ENCODE results near the gene SSPN.

SSPN gene

GRCh38 chr12:26269562-26270284 lies 74.3 kb downstream of the SSPN start:
- DNase-seq, result no peak

DNA sequence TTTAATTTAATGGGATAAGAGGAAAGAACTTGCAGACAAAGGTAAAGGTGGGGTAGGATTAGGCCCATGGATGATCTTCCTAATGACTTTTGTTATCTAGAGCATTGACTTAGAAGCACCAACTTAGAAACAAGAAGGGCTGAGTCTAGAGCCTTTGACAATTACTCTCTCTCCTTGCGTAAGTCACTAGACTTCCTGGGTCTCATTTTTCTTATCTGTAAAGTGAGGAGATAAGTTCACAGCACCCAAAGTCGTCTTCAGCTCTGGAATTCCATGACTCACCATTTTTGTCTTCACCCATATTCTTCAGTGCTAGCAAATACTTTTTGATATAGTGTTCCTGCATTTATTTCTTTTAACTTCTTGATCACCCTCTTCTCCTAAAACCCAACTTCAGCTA lies 75.7 kb downstream of the SSPN start:
- no peak for DNase-seq

GRCh38 chr12:26271889-26272492 lies 76.6 kb downstream of the SSPN start:
- no peak for DNase-seq

- no peak for DNase-seq
These were observed 77.5 kb downstream of the SSPN start for GRCh38 chr12:26272851-26273250.

- no peak for DNase-seq
These were observed 78.4 kb downstream of the SSPN start for GRCh38 chr12:26273811-26274210.

- DNase-seq, result no peak
These were observed 79.3 kb downstream of the SSPN start for GRCh38 chr12:26274441-26275312.

DNA sequence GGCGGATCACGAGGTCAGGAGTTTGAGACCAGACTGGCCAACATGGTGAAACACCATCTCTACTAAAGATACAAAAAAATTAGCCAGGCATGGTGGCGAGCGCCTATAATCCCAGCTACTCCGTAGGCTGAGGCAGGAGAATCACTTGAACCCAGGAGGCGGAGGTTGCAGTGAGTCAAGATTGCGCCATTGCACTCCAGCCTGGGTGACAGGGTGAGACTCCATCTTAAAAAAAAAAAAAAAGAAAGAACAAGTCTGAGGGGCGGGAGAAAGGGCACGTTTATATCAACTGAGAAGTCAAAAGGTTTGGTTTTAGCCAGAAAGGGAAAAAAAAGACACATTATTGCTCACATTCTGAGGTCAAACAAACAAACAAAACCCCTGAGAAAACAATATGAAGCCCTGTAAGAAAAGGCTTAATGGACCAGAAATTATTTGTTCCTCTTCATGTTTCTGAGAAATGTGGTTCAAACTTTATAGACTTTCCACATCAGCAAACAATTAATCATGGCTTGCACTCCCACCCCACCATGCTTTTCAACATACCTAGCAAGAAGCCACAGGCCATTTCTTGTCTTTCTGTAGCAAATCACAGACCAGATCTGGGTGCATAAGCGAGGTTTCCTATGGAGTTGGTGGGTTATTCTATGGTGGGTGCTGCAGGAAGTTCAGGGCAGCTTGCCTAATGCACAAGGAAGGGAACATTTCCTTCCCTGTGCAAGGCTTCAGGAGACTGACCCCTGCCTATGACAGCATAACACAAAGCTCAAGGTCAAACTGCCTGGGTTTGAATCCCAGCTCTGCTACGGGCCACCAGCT lies 80.1 kb downstream of the SSPN start:
- DNase-seq, result no peak

DNA sequence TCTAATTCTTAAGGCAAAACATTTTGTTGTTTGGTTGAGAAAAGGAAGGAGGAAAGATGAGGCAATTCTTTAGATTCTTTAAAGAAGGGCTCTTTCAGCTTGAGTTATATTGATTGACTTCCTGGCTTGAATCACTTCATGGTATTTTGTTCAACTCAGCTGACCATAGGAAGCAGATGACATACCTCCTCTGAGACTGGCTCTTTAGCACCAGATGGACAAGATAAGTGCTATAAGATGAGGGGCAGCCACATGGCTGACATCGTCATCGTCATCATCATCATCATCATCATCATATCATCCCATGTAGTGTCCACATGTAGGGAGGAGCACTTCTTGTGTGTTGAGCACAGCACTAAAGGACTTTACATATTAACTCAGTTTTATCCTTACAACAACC lies 81.3 kb downstream of the SSPN start:
- no peak for DNase-seq

DNA sequence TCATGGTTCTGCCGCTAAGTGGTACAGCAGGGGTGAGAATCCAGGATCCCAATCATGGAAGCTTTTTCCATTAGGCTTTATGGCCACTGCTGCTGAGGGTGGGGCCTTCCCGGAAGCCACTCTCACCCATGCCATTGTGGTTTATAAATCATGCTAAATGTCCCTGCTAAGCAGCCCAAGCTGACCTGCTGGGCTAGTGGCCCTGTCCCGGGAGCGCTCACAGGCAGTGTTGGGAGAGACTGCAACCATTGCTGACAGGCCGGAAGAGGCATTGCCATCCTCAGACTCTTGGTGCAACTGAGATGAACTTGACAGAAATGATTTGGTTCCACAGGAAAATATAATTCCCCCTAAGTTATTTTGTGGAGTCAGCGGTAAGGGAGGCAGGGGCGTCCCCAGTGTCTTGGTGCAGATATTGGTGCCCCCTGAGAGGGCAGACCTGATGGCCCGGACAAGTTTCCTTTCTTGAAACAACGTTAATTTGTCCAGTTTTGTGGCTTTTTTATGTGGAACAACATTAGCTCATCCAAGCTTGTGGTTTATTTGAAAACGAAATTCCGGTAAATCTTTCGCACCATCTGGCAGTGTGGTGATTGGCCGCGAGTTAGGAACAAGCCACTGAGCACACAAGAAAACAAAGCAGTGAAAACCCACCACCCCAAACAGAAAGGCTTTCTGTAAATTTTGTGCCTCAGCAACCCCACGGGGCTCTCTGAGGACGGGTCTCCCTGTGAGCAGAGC lies 82.3 kb downstream of the SSPN start:
- DNase-seq, result no peak

DNA sequence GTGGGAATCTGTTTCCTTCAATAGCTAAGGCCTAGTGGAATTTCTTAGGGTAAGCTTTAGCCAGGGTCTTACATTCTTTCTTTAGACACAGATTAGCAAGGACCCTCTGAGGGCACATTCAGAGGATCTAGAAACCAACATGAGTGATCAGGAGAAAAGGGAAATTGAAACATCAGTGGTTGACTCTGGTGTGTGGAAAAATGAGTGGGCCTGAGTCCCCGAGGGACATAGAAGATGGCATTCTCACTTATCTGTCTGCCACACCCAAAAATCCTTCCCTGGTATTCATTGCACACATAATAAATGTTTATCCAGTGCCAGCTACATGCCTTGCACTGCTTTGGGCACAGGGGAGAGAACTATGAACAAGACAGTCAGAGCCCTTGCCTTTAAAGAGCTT lies 82.9 kb downstream of the SSPN start:
- DNase-seq, result no peak

DNA sequence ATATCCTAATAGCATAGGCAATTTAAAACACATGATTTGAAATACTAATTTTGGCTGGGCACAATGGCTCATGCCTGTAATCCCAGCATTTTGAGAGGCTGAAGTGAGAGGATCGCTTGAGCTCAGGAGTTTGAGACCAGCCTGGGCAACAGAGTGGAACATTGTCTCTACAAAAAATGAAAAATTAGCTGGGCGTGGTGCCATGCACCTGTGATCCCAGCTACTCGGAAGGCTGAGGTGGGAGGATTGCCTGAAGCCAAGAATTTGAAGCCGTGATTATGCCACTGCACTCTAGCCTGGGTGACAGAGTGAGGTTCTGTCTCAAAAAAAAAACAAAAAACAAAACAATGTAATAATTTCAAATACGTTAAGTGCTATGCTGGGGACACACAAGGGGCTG lies 83.3 kb downstream of the SSPN start:
- no peak for DNase-seq

DNA sequence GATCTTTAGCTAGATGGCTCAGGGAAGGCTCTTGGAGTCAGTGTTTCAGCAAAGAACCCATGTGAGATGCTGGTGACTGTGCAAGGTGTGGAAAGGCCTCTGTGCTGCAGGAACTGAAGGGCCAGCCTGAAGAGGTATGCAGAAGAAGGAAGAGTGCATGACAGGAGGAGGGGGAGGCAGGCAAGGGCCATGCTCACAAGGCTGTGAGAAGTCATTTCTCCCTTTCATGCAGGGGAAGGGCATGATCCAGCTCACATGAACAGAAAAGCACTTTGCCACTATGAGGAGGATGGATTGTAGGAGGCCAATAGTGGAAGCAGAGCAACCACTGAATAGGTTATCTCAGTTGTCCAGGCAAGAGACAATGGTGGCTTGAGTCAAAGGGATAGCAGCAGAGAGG lies 83.7 kb downstream of the SSPN start:
- DNase-seq, result no peak

GRCh38 chr12:26279908-26280307 lies 84.5 kb downstream of the SSPN start:
- DNase-seq, result no peak

DNA sequence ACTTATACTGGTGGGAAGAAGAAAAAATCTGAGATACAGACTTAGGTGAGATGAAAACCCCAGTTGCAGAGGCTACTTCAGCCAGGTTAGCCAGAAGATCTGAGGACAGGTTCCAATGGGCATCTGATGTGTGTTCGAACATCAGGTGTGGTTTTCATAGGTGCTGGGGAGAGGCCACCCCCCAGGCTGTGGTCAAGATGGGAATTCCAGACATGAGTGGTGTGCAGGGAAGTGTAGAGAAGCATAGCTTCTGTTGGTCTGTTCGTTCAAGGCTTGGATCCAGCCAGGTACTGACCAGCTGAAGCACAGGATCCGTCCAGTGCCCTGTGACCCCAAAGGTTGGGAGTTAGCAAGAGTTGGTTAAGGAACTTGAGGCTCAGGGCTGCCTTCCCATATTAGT lies 85.5 kb downstream of the SSPN start:
- DNase-seq, result no peak

GRCh38 chr12:26281320-26281719 lies 85.9 kb downstream of the SSPN start:
- no peak for DNase-seq

DNA sequence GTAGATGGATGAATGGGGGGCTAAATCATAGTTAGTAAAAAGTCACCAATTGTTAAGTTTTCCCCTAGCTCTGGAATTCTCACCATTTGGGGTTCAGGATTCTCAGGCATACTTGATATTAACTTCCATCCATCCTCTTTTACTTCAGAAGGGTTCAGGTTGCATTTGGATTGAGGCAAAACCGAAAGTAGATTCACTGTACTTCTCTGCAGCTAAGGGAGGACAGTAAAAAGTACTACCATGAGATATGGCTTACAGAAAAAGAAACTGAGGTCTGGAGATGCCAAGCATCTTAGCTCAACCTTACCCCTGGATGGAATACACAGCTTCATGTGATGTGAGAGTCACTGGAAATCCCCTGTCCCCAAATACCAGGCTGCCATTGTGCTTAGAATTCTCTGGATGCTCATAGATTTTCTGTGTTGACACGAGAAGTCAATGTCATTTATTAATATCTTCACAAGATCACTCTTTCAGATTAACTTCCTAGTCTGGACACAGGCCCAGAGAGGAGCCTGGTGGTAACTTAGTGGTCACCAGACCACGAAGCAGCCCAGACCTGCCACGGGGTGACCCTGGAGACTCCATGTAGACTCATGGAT lies 87.1 kb downstream of the SSPN start:
- no peak for DNase-seq

DNA sequence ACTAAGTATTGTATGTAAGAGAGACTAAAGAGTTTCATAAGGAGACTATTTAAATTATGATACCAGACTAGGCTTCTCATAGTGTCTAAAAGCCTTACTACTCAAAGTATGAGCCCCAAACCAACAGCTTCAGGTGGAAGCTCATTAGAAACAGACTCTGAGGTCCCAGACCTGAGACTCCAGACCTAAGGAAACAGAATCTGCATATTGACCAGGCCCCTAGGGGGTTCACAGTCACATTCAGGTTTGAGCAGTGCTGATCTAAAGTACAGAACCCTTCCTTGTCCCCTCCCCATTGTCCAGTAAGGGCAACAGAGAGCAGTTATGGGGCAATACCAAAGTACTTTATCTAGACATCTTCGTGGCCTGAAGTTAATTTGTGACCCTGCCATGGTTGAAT lies 87.7 kb downstream of the SSPN start:
- DNase-seq, result no peak

GRCh38 chr12:26283617-26284016 lies 88.2 kb downstream of the SSPN start:
- no peak for DNase-seq

DNA sequence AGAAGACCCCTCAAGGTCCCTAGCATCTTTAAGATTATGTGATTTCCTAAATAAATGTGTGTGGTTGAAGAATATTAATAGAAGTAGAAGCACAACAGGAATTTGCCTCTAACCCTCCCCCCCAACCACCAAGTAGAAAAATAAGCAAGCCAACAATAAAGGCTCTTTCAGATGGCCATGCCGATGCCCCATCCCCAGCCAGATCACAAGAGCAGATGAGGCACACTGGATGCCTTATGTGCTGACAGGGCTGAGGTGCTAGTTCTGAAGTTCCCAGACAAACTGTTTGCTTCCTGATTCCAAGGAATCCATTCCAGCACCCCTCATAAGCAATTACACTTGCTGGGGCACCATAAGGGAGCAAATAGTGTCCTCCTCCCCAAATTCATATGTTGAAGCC lies 90.0 kb downstream of the SSPN start:
- no peak for DNase-seq

GRCh38 chr12:26286186-26286585 lies 90.8 kb downstream of the SSPN start:
- no peak for DNase-seq

GRCh38 chr12:26287671-26288381 lies 92.5 kb downstream of the SSPN start:
- DNase-seq, result no peak
